ENCODE measurements around the gene DAZAP1. TPM values are rescaled to one million over a fixed set of nuclear protein-coding genes. Genes with fewer than 3 reads are reported as not detected.

Gene DAZAP1
- polyA plus RNA-seq, 1 of the 3 experiments (the other 2 are of a cell fraction) = 54.3 TPM

GRCh38 chr19:1461862-1462261 is 54.5 kb downstream of the DAZAP1 start:
- WGBS (ENCODE audit: low lambda C conversion rate) = 95% methylated on average over 15 of the region's 24 CpGs
- POLR2A ChIA-PET = interaction anchor here (1.0 kb wide), 1 partner anchor 10 kb away, joined by 3 read pairs; no protein-coding TSS in a partner anchor

More at GRCh38 chr19:1461862-1462261, 54.5 kb downstream of the DAZAP1 start:
- Histone ChIP-seq H3K79me2 (ENCODE audit: insufficient read depth) (no peaks in the 10 kb centered on the region), H3F3A (replicated peaks; ENCODE audit: insufficient read depth) (peaks cover 3% of the 10 kb centered on the region), H2AFZ (ENCODE audit: low read depth) (no peak overlapping the region), H4K20me1 (ENCODE audit: insufficient read depth) (0 out of 2 replicates have a peak, but pooled peaks cover 4% of the 10 kb centered on the region), H3K27me3 (ENCODE audit: insufficient read depth) (no peaks in the 10 kb centered on the region), H3K36me3 (replicated peaks in 1 of 2; ENCODE audit: control insufficient read depth in 1 of 2, insufficient read depth in 2 of 2, low read length in 1 of 2) (peaks cover 4 to 17% of the 10 kb centered on the region in 2 experiments), H3K9me3 (no peaks in the 10 kb centered on the region), H3K4me2 (no peak overlapping the region), H3K4me1 (ENCODE audit: control insufficient read depth in 1 of 2, insufficient read depth in 2 of 2, low read depth in 1 of 2, low read length in 1 of 2) (no peaks in the 10 kb centered on the region), H3K9me2 (no peaks in the 10 kb centered on the region), H3K27ac (ENCODE audit: low read depth in 2 of 2, low read length in 1 of 2) (no peak overlapping the region), H3K9ac (no peak overlapping the region), H3K4me3 (ENCODE audit: low read depth in 2 of 2, low read length in 1 of 2) (no peak overlapping the region)
- CTCF ChIA-PET = no interaction called here
- TF ChIP-seq ZBTB33 (IDR thresholded peaks at IDR 0.05; ENCODE audit: borderline replicate concordance, low read depth) (no peak), RFX5 (IDR thresholded peaks at IDR 0.05; ENCODE audit: low read length) (no peak), FOSL2 (IDR thresholded peaks at IDR 0.05; ENCODE audit: borderline replicate concordance, low read depth) (no peak), GATA2 (CRISPR knock-in tag; IDR thresholded peaks at IDR 0.05) (no peak), NFIC (IDR thresholded peaks at IDR 0.05; ENCODE audit: borderline replicate concordance) (no peak), CHD2 (IDR thresholded peaks at IDR 0.05; ENCODE audit: low read length, partially characterized antibody) (no peak), CTCF (IDR thresholded peaks at IDR 0.05) (no peak), GABPA (IDR thresholded peaks at IDR 0.05; ENCODE audit: low read depth) (no peak), NRF1 (IDR thresholded peaks at IDR 0.05; ENCODE audit: low read depth, low read length) (no peak), FOXM1 (IDR thresholded peaks at IDR 0.05; ENCODE audit: low read depth) (no peak), EP300 (IDR thresholded peaks at IDR 0.05; ENCODE audit: borderline replicate concordance in 1 of 2, low read depth in 1 of 2, low read length in 1 of 2) (no peak), JUND (IDR thresholded peaks at IDR 0.05) (no peak)
- no peak for DNase-seq

All from SK-N-SH (cell line).